NOMO-1 treated with dmso at 0.1 percent for 144 hours (cell line): ENCODE results near the gene SH2D1B.
"Not testable (repeated sequence)": the region's sequence is repeated elsewhere in the genome, so short reads cannot be mapped to it uniquely, and the experiment has no call there.

Experiments
- DNase-seq: peaks from one replicate; lab custom pipeline; 2025; ENCODE audit not compliant: unreplicated experiment; lab: John Stamatoyannopoulos, UW

Gene SH2D1B, protein sequence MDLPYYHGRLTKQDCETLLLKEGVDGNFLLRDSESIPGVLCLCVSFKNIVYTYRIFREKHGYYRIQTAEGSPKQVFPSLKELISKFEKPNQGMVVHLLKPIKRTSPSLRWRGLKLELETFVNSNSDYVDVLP

DNA sequence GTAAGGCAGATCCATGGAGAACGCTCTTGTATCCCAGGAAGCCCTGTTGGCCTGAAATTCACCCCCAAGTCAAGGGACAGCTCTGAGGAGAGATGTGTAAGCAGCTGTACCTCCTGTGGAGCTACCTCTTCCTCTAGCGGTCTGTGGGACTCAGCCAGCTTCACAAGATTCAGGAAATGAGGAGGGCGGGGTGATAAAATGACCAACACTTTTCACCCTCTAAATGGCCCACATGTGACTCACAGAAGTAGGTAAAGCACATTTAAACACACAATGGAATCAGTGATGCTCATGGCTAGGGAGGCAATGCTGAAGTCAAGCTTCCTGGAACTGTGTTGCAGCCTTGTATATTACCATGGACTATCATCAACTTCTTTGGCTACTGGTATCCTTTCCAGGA lies at the start of gene SH2D1B:
Gene SH2D1B, minus strand, starts transcription at position 135 of the 400 bp plus-strand sequence. Its CDS starts 120 bp downstream, at position 15.
- DNase-seq: no peak

DNA sequence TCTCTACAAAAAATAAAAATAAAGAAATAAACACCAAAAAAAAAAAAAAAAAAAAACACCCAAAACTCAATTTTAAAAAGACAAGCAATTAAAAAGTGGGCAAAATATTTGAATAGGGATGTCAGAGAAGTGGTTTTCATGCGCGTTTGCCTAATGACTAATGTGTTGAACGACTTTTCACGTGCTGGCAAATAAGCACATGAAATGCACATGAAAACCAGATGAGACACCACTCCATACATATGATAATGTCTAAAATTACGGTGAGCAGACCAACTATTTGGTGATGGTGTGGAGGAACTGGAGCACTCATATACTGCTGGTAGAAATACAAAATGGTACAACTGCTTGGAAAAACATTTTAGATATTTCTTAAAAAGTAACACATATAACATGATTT lies 46.3 kb upstream of the SH2D1B start:
- no peak for DNase-seq

DNA sequence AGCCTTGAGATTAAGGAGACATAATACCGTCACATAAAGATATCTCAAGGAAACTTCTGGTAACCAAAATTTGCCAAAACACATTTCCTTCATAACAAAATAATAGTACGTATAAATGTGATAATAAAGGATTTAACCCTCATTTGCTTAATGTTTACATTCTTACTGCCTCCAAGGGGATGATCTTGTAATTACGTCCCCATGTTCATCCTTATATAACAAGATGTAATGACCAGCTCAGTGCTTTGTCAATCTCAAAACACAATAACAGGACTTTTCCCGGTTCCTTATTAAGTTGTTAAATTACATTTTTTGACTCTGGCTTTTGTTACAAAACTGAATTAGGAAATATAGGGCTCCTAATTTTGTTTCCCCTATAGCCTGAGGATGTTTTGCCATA lies 44.4 kb upstream of the SH2D1B start:
- DNase-seq: no peak

DNA sequence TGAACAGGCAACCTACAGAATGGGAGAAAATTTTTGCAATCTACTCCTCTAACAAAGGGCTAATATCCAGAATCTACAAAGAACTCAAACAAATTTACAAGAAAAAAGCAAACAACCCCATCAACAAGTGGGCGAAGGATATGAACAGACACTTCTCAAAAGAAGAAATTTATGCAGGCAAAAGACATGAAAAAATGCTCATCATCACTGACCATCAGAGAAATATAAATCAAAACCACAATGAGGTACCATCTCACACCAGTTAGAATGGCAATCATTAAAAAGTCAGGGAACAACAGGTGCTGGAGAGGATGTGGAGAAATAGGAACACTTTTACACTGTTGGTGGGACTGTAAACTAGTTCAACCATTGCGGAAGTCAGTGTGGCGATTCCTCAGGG lies 42.4 kb upstream of the SH2D1B start:
- DNase-seq: not testable (repeated sequence)

DNA sequence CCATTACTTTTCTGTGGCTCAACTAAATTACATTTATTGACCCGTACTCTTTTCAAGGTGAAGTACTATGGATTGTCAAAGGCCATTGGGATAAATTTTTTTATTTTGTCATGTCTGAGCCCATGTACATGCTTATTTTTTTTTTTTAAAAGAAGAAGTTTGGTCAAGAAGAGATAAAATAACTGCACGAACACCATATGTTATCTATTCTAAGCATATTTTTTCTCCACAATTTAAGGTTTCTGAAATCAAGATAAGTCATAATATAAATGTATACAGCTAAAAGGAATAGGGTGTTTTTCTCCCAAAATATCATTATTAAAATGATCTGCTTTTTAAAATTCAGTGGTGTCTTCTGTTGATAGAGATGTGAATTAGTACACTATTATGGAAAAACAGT lies 35.0 kb upstream of the SH2D1B start:
- DNase-seq: no peak

DNA sequence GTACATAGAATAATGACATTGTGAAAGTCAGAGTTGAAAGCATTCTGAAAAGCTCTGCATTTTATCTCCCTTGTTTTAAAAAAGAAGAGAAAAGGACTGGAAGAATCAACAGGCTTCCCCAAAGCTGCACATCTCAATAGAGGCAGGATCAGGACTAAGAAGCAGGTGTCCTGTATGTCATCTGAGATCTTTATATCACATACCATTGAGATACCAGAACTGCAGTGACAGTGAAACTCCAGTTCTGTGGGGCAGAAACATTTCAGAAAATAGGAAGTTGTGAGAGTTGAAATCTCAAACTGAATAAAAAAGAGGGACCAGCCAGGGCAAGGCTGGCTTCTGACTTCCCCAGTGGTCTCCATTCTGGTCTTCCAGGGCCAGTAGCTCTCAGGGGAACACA lies 33.0 kb upstream of the SH2D1B start:
- no peak for DNase-seq

DNA sequence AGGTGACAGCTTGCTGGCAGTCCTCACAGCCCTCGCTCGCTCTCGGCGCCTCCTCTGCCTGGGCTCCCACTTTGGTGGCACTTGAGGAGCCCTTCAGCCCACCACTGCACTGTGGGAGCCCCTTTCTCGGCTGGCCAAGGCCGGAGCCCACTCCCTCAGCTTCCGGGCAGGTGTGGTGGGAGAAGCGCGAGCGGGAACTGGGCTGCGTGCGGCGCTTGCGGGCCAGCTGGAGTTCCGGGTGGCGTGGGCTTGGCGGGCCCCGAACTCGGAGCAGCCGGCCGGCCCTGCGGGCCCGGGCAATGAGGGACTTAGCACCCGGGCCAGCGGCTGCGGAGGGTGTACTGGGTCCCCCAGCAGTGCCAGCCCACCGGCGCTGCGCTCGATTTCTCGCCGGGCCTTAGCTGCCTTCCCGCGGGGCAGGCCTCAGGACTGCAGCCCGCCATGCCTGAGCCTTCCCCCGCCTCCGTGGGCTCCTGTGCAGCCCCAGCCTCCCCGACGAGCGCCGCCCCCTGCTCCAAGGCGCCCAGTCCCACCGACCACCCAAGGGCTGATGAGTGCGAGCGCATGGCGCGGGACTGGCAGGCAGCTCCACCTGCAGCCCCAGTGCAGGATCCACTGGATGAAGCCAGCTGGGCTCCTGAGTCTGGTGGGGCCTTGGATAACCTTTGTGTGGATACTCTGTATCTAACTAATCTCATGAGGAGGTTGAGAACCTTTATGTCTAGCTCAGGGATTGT lies 21.2 kb upstream of the SH2D1B start:
- not testable (repeated sequence) for DNase-seq

DNA sequence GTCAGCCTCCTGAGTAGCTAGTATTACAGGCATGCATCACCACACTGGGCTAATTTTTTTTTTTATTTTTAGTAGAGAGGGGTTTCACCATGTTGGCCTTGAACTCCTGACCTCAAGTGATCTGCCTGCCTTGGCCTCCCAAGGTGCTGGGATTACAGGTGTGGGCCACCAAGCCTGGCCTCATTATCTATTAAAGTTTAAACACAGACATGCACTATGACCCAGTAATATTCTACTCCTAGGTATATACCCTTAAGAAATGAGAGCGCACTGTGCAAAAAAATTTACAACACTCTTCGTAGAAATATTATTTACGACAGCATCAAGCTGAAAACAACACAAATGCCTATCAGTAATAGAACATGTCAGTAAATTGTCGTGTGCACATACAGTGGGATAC lies 18.6 kb upstream of the SH2D1B start:
- DNase-seq: no peak

DNA sequence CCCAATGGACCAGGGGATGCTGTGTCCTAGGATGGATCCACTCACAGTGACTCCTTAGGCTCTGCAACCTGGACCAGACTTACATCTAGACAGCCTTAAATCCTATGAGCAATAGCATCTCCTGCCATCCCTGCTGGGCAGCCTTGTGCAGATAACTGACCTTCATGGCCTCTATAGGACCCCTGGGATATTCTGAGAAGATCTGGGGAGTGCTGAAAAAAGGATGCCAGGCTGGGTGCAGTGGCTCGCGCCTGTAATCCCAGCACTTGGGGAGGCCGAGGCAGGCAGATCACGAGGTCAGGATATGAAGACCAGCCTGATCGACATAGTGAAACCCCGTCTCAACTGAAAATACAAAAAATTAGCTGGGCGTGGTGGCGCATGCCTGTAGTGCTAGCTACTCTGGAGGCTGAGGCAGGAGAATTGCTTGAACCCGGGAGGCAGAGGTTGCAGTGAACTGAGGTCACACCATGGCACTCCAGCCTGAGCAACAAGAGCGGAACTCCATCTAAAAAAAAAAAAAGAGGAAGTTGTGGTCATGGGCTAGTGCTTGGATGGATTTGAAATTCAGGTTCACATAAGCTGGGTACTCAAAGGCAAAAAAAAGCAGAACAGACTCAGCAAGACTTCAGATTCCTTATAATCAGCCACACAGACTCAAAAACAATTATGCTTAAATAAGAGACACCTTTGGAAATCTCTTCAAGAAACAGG lies 10.9 kb upstream of the SH2D1B start:
- DNase-seq: peak; percentile 90

DNA sequence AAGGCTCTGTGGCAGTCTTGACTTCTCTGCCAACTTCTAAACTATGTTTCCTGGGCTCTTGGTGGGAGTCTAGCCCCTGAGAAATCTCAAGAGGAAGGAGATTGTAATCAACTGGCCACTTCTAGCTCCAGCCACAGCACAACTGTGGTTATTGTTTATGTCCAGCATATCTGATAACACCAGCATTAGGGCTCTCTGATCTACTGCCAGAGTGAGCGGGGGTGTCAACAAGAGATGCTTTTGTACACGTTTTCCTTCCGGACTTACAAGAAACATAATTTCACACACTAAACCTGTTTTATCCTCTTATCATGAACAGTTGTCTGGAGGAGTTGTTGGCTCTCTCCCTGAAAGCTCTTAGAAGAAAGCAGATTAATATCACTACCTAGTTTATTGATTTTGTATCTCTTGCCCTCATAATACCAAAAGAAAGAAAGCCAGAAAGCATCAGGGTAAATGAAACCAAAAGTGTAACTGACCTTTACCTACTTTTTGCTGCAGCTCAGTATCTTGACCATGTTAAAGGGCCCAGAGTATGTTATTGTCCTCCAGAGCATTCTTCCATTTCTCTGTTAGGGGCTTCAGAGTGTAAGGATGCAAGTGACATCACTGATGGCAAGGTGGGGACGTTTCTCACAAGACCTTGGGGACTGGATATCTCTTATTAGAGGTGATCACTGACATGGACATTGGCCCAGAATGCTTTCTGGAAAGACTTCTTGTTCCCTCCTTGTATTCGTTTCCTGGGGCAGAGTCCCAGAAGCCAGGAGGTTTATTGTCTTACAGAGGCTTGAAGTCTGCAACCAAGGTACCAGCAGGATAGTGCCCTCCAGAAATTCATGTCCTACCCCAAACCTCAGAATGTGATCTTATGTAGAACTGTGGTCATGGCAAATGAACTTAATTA lies 9.6 kb upstream of the SH2D1B start:
- DNase-seq: no peak

DNA sequence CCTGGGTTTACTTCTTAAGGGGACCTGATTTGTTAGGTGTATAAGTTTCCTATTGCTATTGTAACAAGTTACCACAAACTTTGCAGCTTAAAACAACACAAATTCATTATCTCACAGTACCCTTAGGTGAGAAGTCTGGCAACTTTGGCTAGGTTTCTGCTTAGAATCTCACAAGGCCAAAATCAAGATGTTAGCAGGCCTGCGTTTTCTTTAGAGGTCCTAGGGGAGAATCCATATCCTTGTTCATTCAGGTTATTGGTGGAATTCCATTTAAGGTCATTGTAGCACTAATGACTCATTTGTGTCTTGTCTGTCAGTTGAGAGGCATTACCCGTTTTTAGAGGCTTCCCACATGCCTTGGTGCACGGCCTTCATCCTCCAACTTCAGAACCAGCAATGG lies 8.2 kb upstream of the SH2D1B start:
- DNase-seq: no peak

DNA sequence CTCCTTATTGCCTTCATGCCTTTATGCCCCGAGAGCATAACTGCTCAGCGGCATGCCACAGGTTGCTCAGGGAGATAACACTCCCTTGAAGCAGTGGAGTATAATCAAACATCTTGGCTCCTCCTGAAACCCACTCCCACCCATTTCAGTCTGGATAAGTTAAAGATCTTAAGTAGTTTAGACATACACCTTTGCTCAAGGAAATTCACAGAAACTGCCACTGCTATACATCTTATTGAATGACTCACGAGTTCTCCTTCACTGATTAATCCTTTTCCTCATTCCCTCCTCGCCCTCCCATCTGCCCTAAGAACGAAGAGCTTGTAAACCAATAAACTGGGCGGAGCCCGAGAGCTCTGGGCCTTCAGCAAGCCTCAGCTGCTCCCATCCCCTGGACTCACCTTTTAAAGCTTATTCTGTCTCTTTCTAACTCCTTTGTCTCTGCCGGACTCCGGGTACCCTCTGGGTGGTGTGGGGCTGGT lies 7.6 kb upstream of the SH2D1B start:
- not testable (repeated sequence) for DNase-seq

DNA sequence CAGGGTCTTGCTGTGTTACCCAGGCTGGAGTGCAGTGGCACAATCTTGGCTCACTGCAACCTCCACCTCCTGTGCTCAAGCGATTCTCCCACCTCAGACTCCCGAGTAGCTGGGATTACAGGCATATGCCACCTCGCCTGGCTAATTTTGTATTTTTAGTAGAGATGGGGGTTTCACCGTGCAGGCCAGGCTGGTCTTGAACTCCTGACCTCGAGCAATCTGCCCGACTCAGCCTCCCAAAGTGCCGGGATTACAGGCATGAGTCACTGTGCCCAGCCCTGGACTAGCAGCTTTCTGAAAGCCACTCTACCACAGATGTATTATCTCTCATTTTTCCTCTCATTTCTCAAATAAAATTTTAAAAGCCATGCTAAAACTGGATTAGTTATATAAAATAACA lies 6.6 kb upstream of the SH2D1B start:
- DNase-seq: not testable (repeated sequence)

DNA sequence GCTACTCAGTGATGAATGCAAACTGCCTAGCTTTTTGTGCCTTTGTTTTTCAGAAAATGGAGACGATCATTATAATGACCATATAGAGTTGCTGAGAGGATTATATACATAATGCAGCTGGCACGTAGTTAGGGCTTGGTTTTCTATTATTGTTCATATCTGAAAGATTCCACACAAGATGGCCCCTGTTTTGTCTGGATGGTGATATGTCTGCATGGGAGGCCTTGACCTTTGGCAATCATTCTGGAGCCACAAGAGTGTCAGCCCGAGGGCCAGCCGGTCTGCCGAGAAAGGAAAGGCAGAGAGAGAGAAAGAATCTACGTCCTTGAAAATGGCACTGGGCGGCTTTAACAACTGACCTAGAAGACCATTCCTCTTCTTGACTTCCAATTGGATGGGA lies 5.7 kb upstream of the SH2D1B start:
- no peak for DNase-seq

DNA sequence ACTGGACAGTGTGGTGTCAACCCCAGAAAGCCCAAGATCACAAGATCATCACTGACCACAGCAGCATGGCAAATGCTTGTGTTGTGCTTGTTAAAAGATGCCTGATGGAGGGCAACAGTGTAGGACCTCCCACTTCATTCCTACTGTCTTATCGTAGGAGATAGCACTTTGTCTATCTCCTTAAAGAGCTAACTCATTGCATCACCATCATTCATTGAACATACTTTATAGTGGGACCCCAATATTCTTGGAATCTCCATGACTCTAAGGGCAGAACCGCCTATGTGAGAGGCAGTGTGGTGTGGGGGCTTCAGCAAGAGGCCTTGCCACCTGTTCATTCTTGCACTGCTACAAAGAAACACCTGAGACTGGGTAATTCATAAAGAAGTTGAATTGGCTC lies 5.0 kb upstream of the SH2D1B start:
- DNase-seq: no peak

DNA sequence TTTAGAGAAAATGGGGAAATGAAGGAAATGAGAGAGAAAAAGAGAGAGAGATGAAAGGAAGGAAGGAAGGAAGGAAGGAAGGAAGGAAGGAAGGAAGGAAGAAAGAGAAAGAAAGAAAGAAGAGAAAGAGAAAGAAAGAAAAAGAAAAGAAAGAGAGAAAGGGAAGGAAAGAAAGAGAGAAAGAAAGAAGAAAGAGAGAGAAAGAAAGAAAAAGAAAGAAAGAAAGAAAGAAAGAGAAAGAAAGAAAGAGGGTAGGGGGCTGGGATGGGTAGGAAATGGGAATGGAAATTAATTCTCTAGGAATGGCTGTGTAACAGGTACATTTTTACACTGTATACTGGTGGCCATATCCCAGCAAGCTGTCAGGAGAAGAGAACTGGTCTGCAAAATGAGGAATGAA lies 4.3 kb upstream of the SH2D1B start:
- DNase-seq: no peak

DNA sequence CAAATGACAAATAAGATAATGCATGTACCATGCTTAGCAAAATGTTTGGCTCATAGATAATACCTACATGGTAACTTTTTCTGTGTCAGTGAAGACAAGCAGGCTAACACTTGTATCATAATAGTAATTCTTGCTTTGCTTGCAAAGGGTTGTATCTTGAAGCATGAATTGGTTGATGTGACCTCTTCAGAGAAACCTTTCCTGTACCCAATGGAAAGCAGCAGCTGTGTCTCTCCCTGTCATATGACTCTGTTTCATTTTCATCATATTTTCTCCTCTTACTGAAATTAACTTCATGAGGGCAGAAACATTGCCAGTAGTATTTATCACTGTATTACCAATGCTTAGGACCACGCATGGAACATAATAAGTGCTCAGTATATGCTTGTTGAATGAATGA lies 4.4 kb downstream of the SH2D1B start:
- DNase-seq: no peak

DNA sequence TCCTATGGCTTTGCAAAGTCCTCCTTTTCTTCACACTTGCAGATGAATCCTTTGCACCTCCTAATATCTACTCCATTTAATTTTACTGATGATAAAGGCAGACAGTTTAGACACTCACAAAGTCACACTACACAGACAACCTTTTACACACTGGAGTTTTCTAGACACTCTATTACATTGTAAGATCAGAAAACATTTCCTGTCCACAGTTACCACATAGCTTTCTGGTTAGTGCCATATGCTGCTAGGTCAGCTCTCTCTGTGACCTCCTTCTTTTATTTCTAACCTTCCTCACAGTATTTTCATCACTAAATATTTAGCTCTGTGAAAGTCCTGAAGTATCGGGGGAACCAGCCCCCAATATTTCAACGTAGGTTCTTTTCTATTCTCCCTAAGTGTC lies 5.1 kb downstream of the SH2D1B start:
- no peak for DNase-seq

DNA sequence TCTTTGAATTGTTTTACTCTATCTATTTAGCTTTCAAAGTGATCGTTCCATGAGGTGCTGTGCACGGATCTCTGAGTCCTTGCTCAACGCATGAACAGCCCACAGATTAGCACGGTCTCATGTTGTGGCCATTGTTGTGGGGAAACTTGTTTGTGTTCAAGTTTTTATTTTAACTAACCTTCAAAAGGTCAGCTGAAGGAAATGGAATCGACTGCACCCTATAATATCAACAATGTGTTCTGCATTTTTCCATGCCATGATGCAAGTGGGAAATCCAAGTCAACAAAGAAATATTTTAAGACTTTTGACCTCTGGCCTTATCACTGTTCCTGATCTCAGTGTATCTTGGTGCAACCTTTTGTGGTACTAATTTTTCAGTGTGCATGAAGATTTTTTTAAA lies 6.1 kb downstream of the SH2D1B start:
- DNase-seq: no peak

DNA sequence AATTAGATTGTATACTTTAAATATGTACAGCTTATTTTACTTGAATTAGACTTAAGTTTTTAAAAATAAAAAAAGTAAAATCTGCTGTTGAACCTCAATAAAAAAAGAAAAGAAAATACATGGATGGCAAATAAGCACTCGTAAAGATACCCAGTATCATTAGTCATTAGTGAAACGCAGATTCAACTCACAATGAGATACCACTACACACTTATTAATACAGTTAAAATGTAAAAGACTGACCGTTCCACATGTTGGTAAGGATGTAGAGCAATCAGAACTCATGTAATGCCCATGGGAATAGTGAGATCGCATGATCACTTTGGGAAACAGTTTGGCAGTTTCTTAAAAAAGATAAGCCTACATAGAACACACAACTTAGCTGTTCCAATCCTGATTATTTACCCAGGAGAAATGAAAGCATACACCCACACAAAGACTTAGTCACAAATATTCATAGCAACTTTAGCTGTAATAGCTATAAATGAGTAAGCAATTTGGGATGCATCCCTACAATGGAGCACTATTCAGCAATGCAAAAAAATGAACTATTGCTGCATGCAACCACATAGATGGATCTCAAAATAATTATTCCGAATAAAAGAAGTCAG lies 7.3 kb downstream of the SH2D1B start:
- no peak for DNase-seq
